Measurements from ENCODE around the gene TNNI2. TPM values are rescaled to one million over a fixed set of nuclear protein-coding genes. Genes with fewer than 3 reads are reported as not detected.
A peak's percentile ranks its signal among the peaks of the same experiment; 100 is the strongest.

Gene TNNI2
- total RNA-seq, 1 experiment from 2014 or later = not detected

DNA sequence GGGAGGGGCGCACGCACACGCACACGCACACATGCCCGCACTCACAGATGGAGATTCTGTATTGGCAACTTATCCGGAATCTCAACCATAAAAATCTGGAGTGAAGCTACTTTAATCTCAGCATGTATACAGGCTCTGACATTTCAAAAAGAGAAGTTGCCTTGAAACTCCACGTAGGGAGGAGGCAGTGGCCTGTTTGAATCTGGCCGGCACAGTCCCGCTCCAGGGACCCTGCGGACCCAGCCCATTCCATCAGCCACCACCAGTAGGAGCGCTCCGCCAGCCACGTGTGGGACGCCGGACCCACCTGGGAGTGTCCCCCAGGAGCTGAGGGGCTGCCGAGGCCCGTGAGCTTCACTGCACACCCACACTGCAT, 5.9 kb upstream of the TNNI2 start:
- peaks cover 26% of the 10 kb centered on the region for H3K27me3 Mint-ChIP-seq (ENCODE audit: low read depth)
- no peaks in the 10 kb centered on the region for H3K36me3 Mint-ChIP-seq (ENCODE audit: insufficient read depth in 1 of 3, low read depth in 3 of 3)
- H3K27me3 ChIP-seq (ENCODE audit: insufficient read depth, low read length) = no peaks in the 10 kb centered on the region
- no peak overlapping the region for H3K27ac Mint-ChIP-seq
- no peak overlapping the region for H3K9ac ChIP-seq (ENCODE audit: extremely low read depth, insufficient read length, low read length)
- no peak overlapping the region for H2BK20ac ChIP-seq (ENCODE audit: low read depth, low read length, poor library complexity, severe bottlenecking)
- H3K23me2 ChIP-seq (ENCODE audit: insufficient read length, low read depth, low read length, poor library complexity, severe bottlenecking) = peaks cover 3% of the 10 kb centered on the region
- H2AK5ac ChIP-seq (ENCODE audit: insufficient read length, low read length) = no peak overlapping the region
- H3K79me2 ChIP-seq (ENCODE audit: insufficient read depth, low read length) = no peaks in the 10 kb centered on the region
- no peak overlapping the region for H4K91ac ChIP-seq (ENCODE audit: insufficient read length, low read depth, low read length)
- peak; percentile 57 for DNase-seq
- no peaks in the 10 kb centered on the region; a peak in 1 of 5 replicates for H3K9me3 Mint-ChIP-seq
- H4K8ac ChIP-seq (replicated peaks; ENCODE audit: insufficient read length, low read depth, low read length) = no peak overlapping the region
- H3K4me1 Mint-ChIP-seq = peaks cover 3 to 9% of the 10 kb centered on the region in 2 experiments; a peak in 3 of 4 replicates
- no peak overlapping the region for H3K14ac ChIP-seq (ENCODE audit: insufficient read depth, low read length)
- H3K9me3 ChIP-seq (ENCODE audit: control insufficient read depth, low read depth, low read length) = no peaks in the 10 kb centered on the region
- no peaks in the 10 kb centered on the region for H3K79me1 ChIP-seq (ENCODE audit: insufficient read depth, low read depth, low read length, poor library complexity, severe bottlenecking)
- H3K4me1 ChIP-seq (ENCODE audit: insufficient read depth, low read length) = no peaks in the 10 kb centered on the region
- H3T11ph ChIP-seq (ENCODE audit: low read length) = no peak overlapping the region
- H4K20me1 ChIP-seq (ENCODE audit: control insufficient read depth, insufficient read depth, insufficient read length) = no peaks in the 10 kb centered on the region
- H3K18ac ChIP-seq (ENCODE audit: insufficient read length, low read depth, low read length) = no peak overlapping the region
- H2BK15ac ChIP-seq (ENCODE audit: low read depth, low read length) = no peak overlapping the region
- no peak for TF ChIP-seq CTCF (conservative IDR thresholded peaks at IDR 0.05)
- no peak overlapping the region for H3K4ac ChIP-seq (ENCODE audit: low read depth, low read length)
- no peak overlapping the region for H2BK120ac ChIP-seq (ENCODE audit: low read depth, low read length, poor library complexity, severe bottlenecking)
- H3K4me2 ChIP-seq (ENCODE audit: insufficient read depth, insufficient read length, low read length) = peak overlapping the region; percentile 32
- H3K4me3 Mint-ChIP-seq = peak overlapping the region; percentile 42 to 51; a peak in 4 of 5 replicates
- H3K56ac ChIP-seq (ENCODE audit: insufficient read length, low read depth, low read length) = no peak overlapping the region
- H4K5ac ChIP-seq (ENCODE audit: insufficient read length, low read depth, low read length) = no peak overlapping the region
- H3K27ac ChIP-seq (ENCODE audit: insufficient read length, low read depth, low read length) = no peak overlapping the region
- no peak overlapping the region for H2BK5ac ChIP-seq (ENCODE audit: insufficient read length, low read length)
- WGBS (ENCODE audit: extremely low coverage, insufficient read length, low lambda C conversion rate) = no CpG with 5 or more reads among the region's 17 CpGs
- no peak overlapping the region for H2BK12ac ChIP-seq (ENCODE audit: insufficient read length, low read depth, low read length)
- no peak overlapping the region for H2AFZ ChIP-seq (ENCODE audit: low read length)
- H3K23ac ChIP-seq (ENCODE audit: insufficient read length, low read depth, low read length) = no peak overlapping the region

Measured in H9 (cell line).